Omental fat pad (tissue), 4 donors: ENCODE data around the gene PAF1. TPM values are rescaled to one million over a fixed set of nuclear protein-coding genes. Genes with fewer than 3 reads are reported as not detected.

ENCODE experiments used
- ATAC-seq: fragments of 150-250 bp; one replicate; pipeline ENCODE4 v1.9.1; 2016; ENCODE audit warnings: mild to moderate bottlenecking, moderate library complexity; ENCODE audit not compliant: low FRiP score
- DNase-seq: peaks from one replicate; pipeline ENCODE4 v3.0.0-alpha.2; 2019; ENCODE audit warnings: low spot score
- CTCF ChIP-seq, 3 donors: fragments of 450-650 bp; IDR thresholded peaks; one replicate each; pipeline ENCODE4 v1.5.1; 2016 to 2017; ENCODE audit warnings: antibody characterized with exemption in 3 of 3, mild to moderate bottlenecking in 3 of 3, moderate library complexity in 2 of 3
- total RNA-seq, 4 donors: library from RNA; depleted of rRNA; stranded (reverse); fragments of >200 nt; gene quantifications; one replicate each; pipeline ENCODE4 v1.1.0, GENCODE V29; 2016

Gene PAF1
- total RNA-seq, 4 donors from 2014 or later, result 29.2 to 60.3 (median 53.3) TPM

DNA sequence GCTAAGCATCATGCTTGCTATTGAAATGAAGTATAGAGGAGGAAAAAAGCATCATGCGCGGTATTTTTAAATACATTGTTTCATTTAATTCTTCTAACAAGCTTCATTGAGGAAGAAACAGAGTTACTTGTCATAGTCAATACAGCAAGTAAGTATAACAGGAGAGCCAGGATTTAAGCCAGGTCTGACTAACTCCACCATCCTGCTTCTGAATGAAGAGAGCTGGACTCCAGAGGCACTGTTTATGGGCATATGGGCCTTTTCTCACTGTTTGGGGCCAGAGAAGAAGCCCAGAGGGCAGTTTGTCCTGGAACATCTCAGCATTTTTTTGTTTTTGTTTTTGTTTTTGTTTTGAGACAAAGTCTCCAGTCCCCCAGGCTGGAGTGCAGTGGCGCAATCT lies 40.8 kb downstream of the PAF1 start:
- no peak for DNase-seq
- no peak for ATAC-seq
- no peak for TF ChIP-seq CTCF (IDR thresholded peaks at IDR 0.05)

GRCh38 chr19:39349326-39349725 lies 41.6 kb downstream of the PAF1 start:
- ATAC-seq (no peak), DNase-seq (no peak)
- TF ChIP-seq CTCF (IDR thresholded peaks at IDR 0.05), result no peak

DNA sequence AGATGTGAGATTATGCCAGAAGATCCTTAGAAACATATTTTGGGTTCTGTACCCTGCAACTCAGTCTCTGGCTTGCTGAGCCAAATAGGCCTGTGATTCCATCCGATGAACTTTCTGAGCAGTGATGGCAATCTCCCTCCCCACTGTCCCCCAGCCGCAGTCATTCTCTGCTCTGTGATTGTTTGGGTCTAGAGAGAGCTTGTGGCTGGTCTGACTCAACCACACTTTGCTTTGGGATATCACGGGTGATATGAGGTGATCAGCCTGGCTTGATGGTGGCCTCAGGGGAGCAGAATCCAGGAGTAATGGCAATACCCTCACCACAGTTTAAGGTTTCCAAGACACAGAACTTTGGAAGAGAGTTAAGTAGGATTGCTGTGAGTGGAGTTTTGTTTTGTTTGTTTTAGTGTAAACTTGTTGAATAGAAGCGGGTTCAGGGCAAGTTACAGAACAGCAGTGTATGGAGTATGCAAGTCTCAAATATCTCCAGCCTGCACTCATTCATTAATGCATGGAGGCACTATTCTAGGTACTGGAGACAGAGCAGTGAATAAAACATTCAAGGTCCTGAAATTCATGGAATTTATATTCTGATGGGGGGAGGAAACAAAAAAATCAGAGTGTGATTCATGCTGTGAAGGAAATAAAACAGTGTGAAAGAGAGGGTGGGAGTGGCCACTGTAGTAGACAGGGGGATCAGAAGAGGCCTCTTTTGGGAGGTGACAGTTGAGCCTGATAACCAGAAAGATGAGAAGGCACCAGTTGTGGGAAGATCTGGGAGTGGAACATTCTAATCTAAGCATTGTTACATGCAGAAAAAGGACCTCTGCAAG lies 43.4 kb downstream of the PAF1 start:
- ATAC-seq, result peak; percentile 22
- DNase-seq, result no peak
- no peak for TF ChIP-seq CTCF (IDR thresholded peaks at IDR 0.05)

DNA sequence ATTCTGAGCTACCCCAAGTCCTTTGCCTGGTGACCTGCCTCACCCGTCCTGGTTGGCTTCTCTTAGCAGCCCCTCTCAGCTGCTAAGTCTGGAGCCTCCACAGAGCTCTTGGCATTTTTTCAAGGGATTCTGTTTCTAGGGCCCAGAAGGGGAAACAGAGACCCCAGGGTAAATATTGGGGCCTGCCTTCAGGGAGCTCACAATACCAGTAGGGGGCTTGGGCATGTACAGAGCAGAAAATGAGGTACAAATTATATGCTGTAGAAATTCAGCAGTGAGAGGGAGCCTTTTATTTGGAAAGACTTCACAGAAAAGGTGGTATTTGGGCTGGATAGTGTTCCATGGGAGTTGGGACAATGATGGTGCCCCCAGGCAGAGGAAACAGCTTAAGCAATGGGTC lies 45.0 kb downstream of the PAF1 start:
- DNase-seq, result no peak
- ATAC-seq, result no peak
- no peak for TF ChIP-seq CTCF (IDR thresholded peaks at IDR 0.05)

DNA sequence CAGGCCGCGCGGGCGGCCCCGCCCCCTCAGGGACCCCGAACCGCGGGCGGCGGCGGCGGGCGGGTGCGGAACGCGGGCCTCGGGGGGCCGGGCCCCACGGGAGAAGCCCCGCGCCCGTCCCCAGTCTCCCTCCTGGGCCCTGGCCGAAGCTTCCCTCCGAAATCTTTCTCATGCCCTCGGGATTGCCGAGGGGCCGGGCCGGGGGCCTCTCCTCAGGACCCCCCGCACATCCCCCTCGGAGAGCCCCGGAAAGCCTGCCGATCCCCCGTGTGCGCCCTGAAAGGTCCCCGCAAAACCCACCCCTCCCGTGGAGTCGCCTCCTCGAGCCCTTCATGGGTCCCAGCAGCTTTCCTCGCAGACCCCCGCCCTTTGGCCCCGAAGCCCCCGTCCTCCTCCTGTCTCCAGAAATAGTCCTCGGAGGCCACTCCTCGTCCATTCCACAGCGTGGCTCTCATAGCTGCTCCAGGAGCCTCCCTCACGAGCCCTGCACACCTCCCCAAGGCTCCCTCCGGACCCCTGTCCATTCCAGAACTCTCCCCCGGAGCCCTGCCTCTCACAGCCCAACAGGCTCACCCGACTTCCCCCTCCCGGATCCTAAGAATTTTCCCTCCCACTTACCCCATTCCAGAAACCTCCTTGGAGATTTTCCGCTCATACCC lies 48.1 kb downstream of the PAF1 start:
- no peak for DNase-seq
- TF ChIP-seq CTCF (IDR thresholded peaks at IDR 0.05), result no peak
- ATAC-seq, result no peak

GRCh38 chr19:39341719-39342604 lies 48.9 kb downstream of the PAF1 start, which contains the start of gene SAMD4B:
Gene SAMD4B, plus strand, starts transcription at chr19:39342421. Its CDS starts 14,473 bp downstream, at chr19:39356894.
- DNase-seq (peak; percentile 91), ATAC-seq (peak; percentile 96)
- TF ChIP-seq CTCF (IDR thresholded peaks at IDR 0.05), result peak in 2 of 3 donors; percentile 42 to 76
